ENCODE results near the gene PARN. TPM values are rescaled to one million over a fixed set of nuclear protein-coding genes. Genes with fewer than 3 reads are reported as not detected.

PARN gene
- total and polyA plus RNA-seq, 2 experiments from 2014 or later, result 32.5 to 61.3 TPM

DNA sequence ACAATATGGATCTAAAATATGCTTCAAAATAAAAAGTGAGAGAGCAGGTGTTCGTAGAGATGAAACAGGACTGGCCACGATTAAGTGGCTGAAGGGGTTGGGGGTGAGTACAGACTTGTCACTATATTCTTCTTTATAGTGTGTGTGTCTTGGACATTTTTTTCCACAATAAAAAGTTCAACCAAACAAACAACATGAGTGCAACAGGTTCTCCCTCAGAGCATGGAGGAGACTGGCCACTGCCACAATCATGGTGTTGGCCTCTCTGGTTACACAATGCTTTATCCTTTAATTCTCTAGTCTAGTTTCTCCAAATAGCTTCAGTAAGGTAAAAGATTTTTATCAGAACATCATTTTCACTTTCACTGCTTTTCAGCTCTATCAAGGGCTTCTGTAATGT lies 109.3 kb downstream of the PARN start:
- Mint-ChIP-seq H3K27me3 (ENCODE audit: insufficient read depth, low read depth, poor library complexity) (no peaks in the 10 kb centered on the region), H3K36me3 (ENCODE audit: low read depth) (no peaks in the 10 kb centered on the region), H3K27ac (no peak overlapping the region), H3K4me3 (no peak overlapping the region), H3K9me3 (no peaks in the 10 kb centered on the region), H3K4me1 (peaks cover 52% of the 10 kb centered on the region)
- TF ChIP-seq EZH2phosphoT487 (IDR thresholded peaks at IDR 0.05; ENCODE audit: unreplicated experiment) (no peak), POLR2AphosphoS5 (IDR thresholded peaks at IDR 0.05; ENCODE audit: low read depth) (no peak), ZNF331 (CRISPR knock-in tag; IDR thresholded peaks at IDR 0.05; ENCODE audit: low read depth) (no peak), ETS1 (IDR thresholded peaks at IDR 0.05) (no peak)
- TF ChIP-seq, protein P1, sequence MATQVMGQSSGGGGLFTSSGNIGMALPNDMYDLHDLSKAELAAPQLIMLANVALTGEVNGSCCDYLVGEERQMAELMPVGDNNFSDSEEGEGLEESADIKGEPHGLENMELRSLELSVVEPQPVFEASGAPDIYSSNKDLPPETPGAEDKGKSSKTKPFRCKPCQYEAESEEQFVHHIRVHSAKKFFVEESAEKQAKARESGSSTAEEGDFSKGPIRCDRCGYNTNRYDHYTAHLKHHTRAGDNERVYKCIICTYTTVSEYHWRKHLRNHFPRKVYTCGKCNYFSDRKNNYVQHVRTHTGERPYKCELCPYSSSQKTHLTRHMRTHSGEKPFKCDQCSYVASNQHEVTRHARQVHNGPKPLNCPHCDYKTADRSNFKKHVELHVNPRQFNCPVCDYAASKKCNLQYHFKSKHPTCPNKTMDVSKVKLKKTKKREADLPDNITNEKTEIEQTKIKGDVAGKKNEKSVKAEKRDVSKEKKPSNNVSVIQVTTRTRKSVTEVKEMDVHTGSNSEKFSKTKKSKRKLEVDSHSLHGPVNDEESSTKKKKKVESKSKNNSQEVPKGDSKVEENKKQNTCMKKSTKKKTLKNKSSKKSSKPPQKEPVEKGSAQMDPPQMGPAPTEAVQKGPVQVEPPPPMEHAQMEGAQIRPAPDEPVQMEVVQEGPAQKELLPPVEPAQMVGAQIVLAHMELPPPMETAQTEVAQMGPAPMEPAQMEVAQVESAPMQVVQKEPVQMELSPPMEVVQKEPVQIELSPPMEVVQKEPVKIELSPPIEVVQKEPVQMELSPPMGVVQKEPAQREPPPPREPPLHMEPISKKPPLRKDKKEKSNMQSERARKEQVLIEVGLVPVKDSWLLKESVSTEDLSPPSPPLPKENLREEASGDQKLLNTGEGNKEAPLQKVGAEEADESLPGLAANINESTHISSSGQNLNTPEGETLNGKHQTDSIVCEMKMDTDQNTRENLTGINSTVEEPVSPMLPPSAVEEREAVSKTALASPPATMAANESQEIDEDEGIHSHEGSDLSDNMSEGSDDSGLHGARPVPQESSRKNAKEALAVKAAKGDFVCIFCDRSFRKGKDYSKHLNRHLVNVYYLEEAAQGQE (IDR thresholded peaks at IDR 0.05; ENCODE audit: unreplicated experiment), result no peak
- Histone ChIP-seq H3K27ac (ENCODE audit: low read depth) (no peak overlapping the region), H3K79me2 (replicated peaks; ENCODE audit: insufficient read depth) (peaks cover 10% of the 10 kb centered on the region), H3F3A (replicated peaks; ENCODE audit: low read depth) (0 out of 2 replicates have a peak, but pooled peaks cover 3% of the 10 kb centered on the region), H3K9me2 (ENCODE audit: insufficient read depth) (no peaks in the 10 kb centered on the region), H3K36me3 (ENCODE audit: insufficient read depth) (no peaks in the 10 kb centered on the region), H3K4me1 (ENCODE audit: insufficient read depth) (peaks cover 54% of the 10 kb centered on the region), H4K20me1 (replicated peaks; ENCODE audit: insufficient read depth) (no peaks in the 10 kb centered on the region; the same call in 1 of the 2 replicates), H3K4me2 (no peak overlapping the region), H3K27me3 (ENCODE audit: insufficient read depth) (no peaks in the 10 kb centered on the region), H3K4me3 (no peak overlapping the region), H2AFZ (no peak overlapping the region)
- ATAC-seq (no peak), DNase-seq (ENCODE audit: low spot score) (no peak)

- no peak for ATAC-seq
- no peak overlapping the region for H3K27ac ChIP-seq (ENCODE audit: low read depth)
- TF ChIP-seq JUNB (IDR thresholded peaks at IDR 0.05; ENCODE audit: unreplicated experiment) (no peak), ETS1 (IDR thresholded peaks at IDR 0.05) (no peak), ZNF114 (CRISPR knock-in tag; IDR thresholded peaks at IDR 0.05) (no peak), POLR2AphosphoS5 (IDR thresholded peaks at IDR 0.05; ENCODE audit: low read depth) (no peak), EZH2 (IDR thresholded peaks at IDR 0.05; ENCODE audit: low read depth, unreplicated experiment) (no peak), CREB1 (CRISPR knock-in tag; IDR thresholded peaks at IDR 0.05; ENCODE audit: low read depth) (no peak), NANOG (IDR thresholded peaks at IDR 0.05; ENCODE audit: borderline replicate concordance) (no peak)
- TF ChIP-seq, protein P1 (IDR thresholded peaks at IDR 0.05; ENCODE audit: unreplicated experiment), result no peak
Observed at GRCh38 chr16:14514967-14515366, 115.1 kb downstream of the PARN start.

More at GRCh38 chr16:14514967-14515366, 115.1 kb downstream of the PARN start:
- no peaks in the 10 kb centered on the region for H3K27me3 ChIP-seq (ENCODE audit: insufficient read depth)
- no peaks in the 10 kb centered on the region for H4K20me1 ChIP-seq (replicated peaks; ENCODE audit: insufficient read depth)
- H3K4me1 Mint-ChIP-seq, result peaks cover 24% of the 10 kb centered on the region
- no peak overlapping the region for H3K4me3 ChIP-seq
- H2AFZ ChIP-seq, result no peak overlapping the region
- H3K36me3 ChIP-seq (ENCODE audit: insufficient read depth), result no peaks in the 10 kb centered on the region
- DNase-seq (ENCODE audit: low spot score), result no peak
- no peak overlapping the region for H3K4me3 Mint-ChIP-seq
- peaks cover 19% of the 10 kb centered on the region for H3K4me1 ChIP-seq (ENCODE audit: insufficient read depth)
- H3K27ac Mint-ChIP-seq, result no peak overlapping the region
- no peak overlapping the region for H3K4me2 ChIP-seq
- peaks cover 3% of the 10 kb centered on the region for H3K27me3 Mint-ChIP-seq (ENCODE audit: insufficient read depth, low read depth, poor library complexity)
- no peaks in the 10 kb centered on the region for H3K9me2 ChIP-seq (ENCODE audit: insufficient read depth)
- peaks cover 18% of the 10 kb centered on the region for H3K79me2 ChIP-seq (replicated peaks; ENCODE audit: insufficient read depth)
- no peaks in the 10 kb centered on the region for H3F3A ChIP-seq (replicated peaks; ENCODE audit: low read depth)
- H3K9me3 Mint-ChIP-seq, result no peaks in the 10 kb centered on the region
- no peaks in the 10 kb centered on the region for H3K36me3 Mint-ChIP-seq (ENCODE audit: low read depth)

All from GM23338 (cell line).